Fibroblast of skin of right biceps (primary cell): ENCODE data around the gene STARD7.
A peak's percentile ranks its signal among the peaks of the same experiment; 100 is the strongest.
"Not testable (repeated sequence)": the region's sequence is repeated elsewhere in the genome, so short reads cannot be mapped to it uniquely, and the experiment has no call there.

Experiments used
- DNase-seq: peaks from one replicate; pipeline ENCODE4 v3.0.0-alpha.2; 2013

STARD7 gene

GRCh38 chr2:96160366-96160765, 48.3 kb downstream of the STARD7 start:
- DNase-seq = not testable (repeated sequence)

GRCh38 chr2:96159084-96159830, 49.4 kb downstream of the STARD7 start:
- no peak for DNase-seq

GRCh38 chr2:96158554-96158940, 50.1 kb downstream of the STARD7 start:
- no peak for DNase-seq

GRCh38 chr2:96157649-96158553, 50.7 kb downstream of the STARD7 start:
- DNase-seq = peak; percentile 41

GRCh38 chr2:96156926-96157648, 51.5 kb downstream of the STARD7 start:
- no peak for DNase-seq

GRCh38 chr2:96156011-96156820, 52.4 kb downstream of the STARD7 start:
- no peak for DNase-seq

GRCh38 chr2:96154506-96155380, 53.9 kb downstream of the STARD7 start:
- no peak for DNase-seq

- no peak for DNase-seq
Observed at GRCh38 chr2:96153991-96154431, 54.6 kb downstream of the STARD7 start.

GRCh38 chr2:96153291-96153713, 55.3 kb downstream of the STARD7 start:
- no peak for DNase-seq

- no peak for DNase-seq
Observed at GRCh38 chr2:96152304-96153161, 56.1 kb downstream of the STARD7 start.

- DNase-seq = no peak
Observed at GRCh38 chr2:96151595-96152303, 56.9 kb downstream of the STARD7 start.

GRCh38 chr2:96150791-96151594, 57.6 kb downstream of the STARD7 start:
- DNase-seq = no peak

- no peak for DNase-seq
Observed at GRCh38 chr2:96150007-96150640, 58.5 kb downstream of the STARD7 start.

- peak; percentile 94 for DNase-seq
Observed at GRCh38 chr2:96148410-96149217, 60.0 kb downstream of the STARD7 start.

- DNase-seq = no peak
Observed at GRCh38 chr2:96147593-96148201, 60.9 kb downstream of the STARD7 start.

GRCh38 chr2:96146881-96147592, 61.6 kb downstream of the STARD7 start:
- DNase-seq = peak; percentile 57
